GM19324 (cell line): ENCODE results near the gene LDB2.
"Not testable (repeated sequence)": the region's sequence is repeated elsewhere in the genome, so short reads cannot be mapped to it uniquely, and the experiment has no call there.

Experiments used
- ATAC-seq: cut with Tn5 transposase; IDR thresholded peaks from one replicate; pipeline ENCODE4 v1.9.1; 2021; ENCODE audit warnings: mild to moderate bottlenecking, moderate library complexity; ENCODE audit not compliant: unreplicated experiment, low FRiP score

LDB2 gene

GRCh38 chr4:16897991-16898827, at the start of gene LDB2:
TSS of gene LDB2 (minus strand) at chr4:16898645.
- ATAC-seq = no peak

GRCh38 chr4:16942491-16942890, 44.0 kb upstream of the LDB2 start:
- no peak for ATAC-seq

GRCh38 chr4:16939178-16939577, 40.7 kb upstream of the LDB2 start:
- no peak for ATAC-seq

GRCh38 chr4:16938512-16939040, 40.1 kb upstream of the LDB2 start:
- ATAC-seq = no peak

GRCh38 chr4:16931339-16932305, 33.2 kb upstream of the LDB2 start:
- ATAC-seq = no peak

- no peak for ATAC-seq
These were observed 27.8 kb upstream of the LDB2 start for GRCh38 chr4:16926214-16926613.

GRCh38 chr4:16918716-16919115, 20.3 kb upstream of the LDB2 start:
- not testable (repeated sequence) for ATAC-seq

GRCh38 chr4:16916719-16917337, 18.4 kb upstream of the LDB2 start:
- no peak for ATAC-seq

- no peak for ATAC-seq
These were observed 17.6 kb upstream of the LDB2 start for GRCh38 chr4:16916031-16916430.

GRCh38 chr4:16914208-16914607, 15.8 kb upstream of the LDB2 start:
- ATAC-seq = no peak

GRCh38 chr4:16912896-16913295, 14.5 kb upstream of the LDB2 start:
- no peak for ATAC-seq

- no peak for ATAC-seq
These were observed 10.8 kb upstream of the LDB2 start for GRCh38 chr4:16909281-16909680.

- no peak for ATAC-seq
These were observed 10.1 kb upstream of the LDB2 start for GRCh38 chr4:16908377-16909021.

GRCh38 chr4:16900325-16900724, 1.9 kb upstream of the LDB2 start:
- no peak for ATAC-seq

- ATAC-seq = no peak
These were observed 1.3 kb downstream of the LDB2 start for GRCh38 chr4:16896881-16897750.

- ATAC-seq = no peak
These were observed 4.0 kb downstream of the LDB2 start for GRCh38 chr4:16894406-16894805.

GRCh38 chr4:16893141-16893651, 5.2 kb downstream of the LDB2 start:
- ATAC-seq = no peak

GRCh38 chr4:16890651-16891050, 7.8 kb downstream of the LDB2 start:
- no peak for ATAC-seq

- ATAC-seq = no peak
These were observed 8.5 kb downstream of the LDB2 start for GRCh38 chr4:16889945-16890344.
